ENCODE measurements around the gene CAMTA1.

Gene CAMTA1

GRCh38 chr1:6935911-6936690, 150.8 kb downstream of the CAMTA1 start:
- intact Hi-C loops (cut with DNase I) = no loop called here
- no peak for DNase-seq

GRCh38 chr1:6937048-6937447, 151.8 kb downstream of the CAMTA1 start:
- no peak for DNase-seq
- intact Hi-C loops (cut with DNase I) = no loop called here

GRCh38 chr1:6939363-6939762, 154.1 kb downstream of the CAMTA1 start:
- intact Hi-C loops (cut with DNase I) = no loop called here
- no peak for DNase-seq

DNA sequence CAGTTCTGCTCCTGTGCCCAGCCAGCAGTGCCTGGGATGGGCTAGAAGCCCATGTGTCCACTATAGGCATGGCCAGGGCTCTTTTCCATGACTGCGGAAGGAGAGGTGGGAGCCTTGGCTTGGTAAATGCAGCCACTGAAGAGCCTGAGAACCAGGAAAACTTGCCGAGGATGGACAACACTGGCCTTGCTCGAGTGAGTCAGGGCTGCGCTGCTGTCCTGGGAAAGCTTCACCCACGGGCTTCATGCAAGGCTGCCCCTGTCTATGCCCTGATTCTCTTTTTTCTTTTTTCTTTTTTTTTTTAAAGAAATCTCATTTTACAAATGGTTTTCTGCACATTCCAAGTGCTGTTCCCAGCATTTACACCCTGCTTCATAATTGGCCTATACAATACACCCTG, 156.5 kb downstream of the CAMTA1 start:
- intact Hi-C loops (cut with DNase I) = no loop called here

GRCh38 chr1:6942990-6943389, 157.7 kb downstream of the CAMTA1 start:
- intact Hi-C loops (cut with DNase I) = no loop called here
- no peak for DNase-seq

More for the DNA sequence above, 156.5 kb downstream of the CAMTA1 start:
- DNase-seq = no peak

DNA sequence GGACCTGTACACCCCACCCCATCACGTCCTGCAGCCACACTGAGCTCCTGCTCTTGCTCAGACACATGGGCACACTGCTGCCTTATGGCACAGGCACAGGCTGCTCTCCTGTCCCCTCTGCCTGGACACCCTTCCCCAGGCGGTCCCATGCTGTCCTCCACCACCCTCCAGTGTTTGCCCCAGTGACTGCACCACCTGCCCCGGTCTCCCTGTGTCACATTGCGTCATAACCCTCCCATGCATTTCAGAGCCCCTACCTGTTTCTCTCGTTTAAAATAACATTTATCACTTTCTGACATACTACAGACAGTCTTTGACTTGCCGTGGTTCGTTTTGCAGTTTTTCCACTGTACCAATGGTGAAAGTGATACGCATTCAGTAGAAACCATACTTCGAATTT, 159.2 kb downstream of the CAMTA1 start:
- DNase-seq = no peak
- intact Hi-C loops (cut with DNase I) = no loop called here

GRCh38 chr1:6947952-6948351, 162.7 kb downstream of the CAMTA1 start:
- DNase-seq = no peak
- intact Hi-C loops (cut with DNase I) = no loop called here

DNA sequence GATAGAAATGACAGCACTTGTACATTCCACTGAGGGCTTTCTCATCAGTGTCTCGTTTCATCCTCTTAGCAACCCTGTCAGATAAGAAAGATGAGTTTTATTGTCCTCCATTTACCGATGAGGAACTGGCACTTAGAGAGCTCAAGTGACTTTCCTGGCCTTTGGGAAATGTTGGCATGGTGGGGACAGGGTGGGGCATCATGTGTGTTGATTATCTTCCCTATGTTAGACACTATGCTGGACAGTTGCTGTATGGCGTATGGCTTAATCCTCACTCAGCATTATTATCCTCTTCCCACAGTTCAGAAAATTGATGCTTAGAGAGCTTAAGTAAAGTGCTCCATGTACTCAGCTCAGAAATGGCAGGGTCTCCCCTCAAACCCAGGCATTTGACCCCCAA, 163.2 kb downstream of the CAMTA1 start:
- DNase-seq = no peak
- intact Hi-C loops (cut with DNase I) = no loop called here

GRCh38 chr1:6948861-6949260, 163.6 kb downstream of the CAMTA1 start:
- peak in 1 of 42 donors; percentile 7 for DNase-seq
- intact Hi-C loops (cut with DNase I) = no loop called here

DNA sequence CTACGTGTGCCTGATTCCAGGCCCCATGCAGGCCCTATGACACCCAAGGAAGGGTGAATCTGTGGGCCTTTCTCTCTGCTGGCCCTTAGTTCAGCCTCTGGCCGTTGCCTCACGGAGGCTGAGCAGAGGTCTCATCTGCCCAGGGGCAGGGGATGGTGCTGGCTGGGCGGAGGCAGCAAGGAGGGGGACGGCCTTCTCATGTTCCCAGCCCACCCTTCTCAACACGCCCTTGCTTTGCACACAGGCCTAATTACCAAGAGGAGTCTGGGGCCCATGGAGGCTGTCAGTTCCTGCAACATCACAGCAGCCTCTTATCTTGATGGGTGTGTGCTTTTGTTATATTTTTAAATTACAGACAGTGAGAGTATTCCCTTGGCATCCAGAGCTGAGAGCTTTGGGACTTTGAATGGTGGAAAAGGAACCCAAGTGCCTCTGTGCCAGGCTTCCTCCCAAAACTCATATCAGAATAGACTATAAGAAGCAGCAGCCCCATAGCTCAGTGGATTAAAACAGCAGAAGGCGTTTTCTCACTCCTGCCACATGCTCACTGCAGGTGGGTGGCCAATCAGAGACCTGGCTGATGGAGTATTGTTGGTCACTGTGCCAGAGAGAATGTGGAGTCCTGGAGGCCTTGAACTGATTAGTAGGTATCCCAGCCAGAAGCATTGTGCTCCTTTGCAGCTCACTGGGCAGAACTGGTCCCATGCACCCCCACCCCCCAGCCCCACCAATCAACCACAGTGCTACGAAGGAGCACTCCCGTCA, 164.9 kb downstream of the CAMTA1 start:
- DNase-seq = no peak
- intact Hi-C loops (cut with DNase I) = no loop called here

DNA sequence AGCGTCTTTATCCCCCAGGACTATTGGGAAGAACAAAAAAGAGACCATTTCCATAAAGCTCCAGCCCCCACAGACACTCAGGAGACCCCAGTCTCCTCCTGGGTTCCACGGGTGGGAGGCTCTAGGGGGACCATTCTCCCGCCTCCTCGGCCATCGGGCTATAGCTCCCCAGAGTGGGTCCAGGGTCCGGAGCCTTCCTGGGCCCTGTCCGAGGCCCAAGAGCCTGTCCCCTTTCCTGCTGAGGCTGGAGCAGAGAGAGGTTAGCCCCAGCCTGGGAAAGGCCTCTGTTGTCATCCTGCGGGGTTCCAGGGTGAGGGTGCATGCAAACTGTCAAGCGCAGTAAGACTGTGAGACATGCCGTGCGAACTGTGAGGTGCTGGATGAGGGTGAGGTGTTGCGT, 166.3 kb downstream of the CAMTA1 start:
- intact Hi-C loops (cut with DNase I) = no loop called here
- no peak for DNase-seq

DNA sequence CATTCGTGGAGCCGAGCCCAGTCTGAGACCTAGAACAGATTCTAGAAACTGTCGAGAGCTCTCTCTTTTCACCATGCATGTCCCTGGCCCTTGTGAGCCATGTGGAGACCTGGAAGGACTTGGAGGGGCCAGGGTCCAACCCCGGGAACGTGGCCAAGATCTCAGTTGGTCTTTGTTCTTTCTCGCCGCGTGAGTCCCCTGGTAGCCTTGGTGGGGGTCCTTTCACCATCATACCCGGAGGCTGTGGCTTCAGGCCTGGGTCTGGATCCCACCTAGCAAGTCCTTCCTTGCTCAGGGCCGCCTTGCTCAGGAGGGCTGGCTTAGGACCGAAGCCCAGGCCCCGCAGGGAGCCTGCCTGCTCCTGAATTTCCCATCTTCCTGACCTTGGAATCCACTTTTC, 168.0 kb downstream of the CAMTA1 start:
- DNase-seq = no peak
- intact Hi-C loops (cut with DNase I) = no loop called here

- intact Hi-C loops (cut with DNase I) = no loop called here
- DNase-seq = no peak
Measured at GRCh38 chr1:6953907-6954364, 168.7 kb downstream of the CAMTA1 start.

GRCh38 chr1:6954591-6954990, 169.3 kb downstream of the CAMTA1 start:
- DNase-seq = no peak
- intact Hi-C loops (cut with DNase I) = no loop called here

GRCh38 chr1:6955357-6956094, 170.3 kb downstream of the CAMTA1 start:
- intact Hi-C loops (cut with DNase I) = no loop called here
- no peak for DNase-seq

GRCh38 chr1:6956488-6957159, 171.4 kb downstream of the CAMTA1 start:
- intact Hi-C loops (cut with DNase I) = no loop called here
- peak in 1 of 42 donors; percentile 38 for DNase-seq

- DNase-seq = no peak
- intact Hi-C loops (cut with DNase I) = no loop called here
Measured at GRCh38 chr1:6957341-6957740, 172.1 kb downstream of the CAMTA1 start.

- intact Hi-C loops (cut with DNase I) = no loop called here
Measured at GRCh38 chr1:6958407-6959030, 173.3 kb downstream of the CAMTA1 start.

DNA sequence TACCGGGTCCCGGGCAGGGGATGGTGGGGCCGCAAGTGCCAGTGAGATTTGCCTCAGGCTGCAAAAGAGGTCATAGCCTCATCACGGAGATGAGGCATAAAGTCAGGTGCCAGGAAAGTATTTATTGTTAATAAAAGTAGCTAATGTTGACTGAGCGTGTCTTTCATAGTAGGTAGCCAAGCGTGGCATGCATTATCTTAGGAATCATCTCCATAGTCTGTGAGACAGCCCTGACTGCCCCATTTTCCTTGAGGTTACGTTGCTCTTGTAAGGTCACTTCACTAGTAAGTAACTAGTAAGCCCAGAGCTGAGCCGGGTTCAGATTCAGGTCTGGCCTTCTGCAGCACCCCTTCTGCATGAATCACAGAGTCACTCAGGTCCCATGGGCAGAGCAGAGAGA, 174.2 kb downstream of the CAMTA1 start:
- intact Hi-C loops (cut with DNase I) = no loop called here

More at GRCh38 chr1:6958407-6959030, 173.3 kb downstream of the CAMTA1 start:
- DNase-seq = peak in 1 of 42 donors; percentile 61

More for the DNA sequence above, 174.2 kb downstream of the CAMTA1 start:
- no peak for DNase-seq

Measured in head of caudate nucleus (tissue), 42 donors.